Neural progenitor cell (in vitro differentiated cells): ENCODE results near the gene REG1A. TPM values are rescaled to one million over a fixed set of nuclear protein-coding genes. Genes with fewer than 3 reads are reported as not detected.

Experiments used
- DNase-seq: peaks from one replicate; pipeline ENCODE4 v3.0.0-alpha.2; 2016; ENCODE audit warnings: low spot score
- H2AFZ ChIP-seq: fragments of 200-600 bp; sonication (generic); replicated peaks from 2 replicates; pipeline ENCODE4 v1.6.1; 2016; ENCODE audit warnings: antibody characterized with exemption
- H3F3A ChIP-seq: fragments of 200-600 bp; sonication (generic); 2 replicates; pipeline ENCODE4 v1.6.1; 2016; ENCODE audit warnings: antibody characterized with exemption, low read depth
- H3K27ac ChIP-seq: fragments of 200-600 bp; sonication (generic); 2 replicates; pipeline ENCODE4 v1.5.1; 2016; ENCODE audit warnings: mild to moderate bottlenecking
- H3K27me3 ChIP-seq: fragments of 200-600 bp; sonication (generic); 2 replicates; pipeline ENCODE4 v1.6.1; 2016; ENCODE audit warnings: mild to moderate bottlenecking, moderate library complexity
- H3K36me3 ChIP-seq: fragments of 200-600 bp; sonication (generic); 2 replicates; pipeline ENCODE4 v1.5.1; 2016
- H3K4me1 ChIP-seq: fragments of 200-600 bp; sonication (generic); 2 replicates; pipeline ENCODE4 v1.6.1; 2016; ENCODE audit warnings: mixed run types
- H3K4me2 ChIP-seq: fragments of 200-600 bp; sonication (generic); 2 replicates; pipeline ENCODE4 v1.6.1; 2016
- H3K4me3 ChIP-seq: fragments of 200-600 bp; sonication (generic); 2 replicates; pipeline ENCODE4 v1.5.1; 2016
- H3K79me2 ChIP-seq: fragments of 200-600 bp; sonication (generic); 2 replicates; pipeline ENCODE4 v1.6.1; 2016; ENCODE audit warnings: low read depth
- H3K9ac ChIP-seq: fragments of 200-600 bp; sonication (generic); 2 replicates; pipeline ENCODE4 v1.6.1; 2016
- H3K9me3 ChIP-seq: fragments of 200-600 bp; sonication (generic); 2 replicates; pipeline ENCODE4 v1.5.1; 2016; ENCODE audit warnings: low read depth
- H4K20me1 ChIP-seq: fragments of 200-600 bp; sonication (generic); 2 replicates; pipeline ENCODE4 v1.6.1; 2016; ENCODE audit warnings: low read depth
- H3K27ac Mint-ChIP-seq: 3 replicates; pipeline ENCODE4 v1.8.0; 2021; ENCODE audit warnings: mixed read lengths
- H3K27me3 Mint-ChIP-seq: 2 replicates; pipeline ENCODE4 v1.8.0; 2022; ENCODE audit warnings: low read depth, mild to moderate bottlenecking, inconsistent platforms, moderate library complexity, mixed read lengths; ENCODE audit not compliant: insufficient read depth
- H3K36me3 Mint-ChIP-seq: 3 replicates; pipeline ENCODE4 v1.8.0; 2021; ENCODE audit warnings: mixed read lengths
- H3K4me1 Mint-ChIP-seq: 3 replicates; pipeline ENCODE4 v1.8.0; 2021; ENCODE audit warnings: mixed read lengths
- H3K4me3 Mint-ChIP-seq: 3 replicates; pipeline ENCODE4 v1.8.0; 2021; ENCODE audit warnings: mild to moderate bottlenecking, moderate library complexity, mixed read lengths
- H3K9me3 Mint-ChIP-seq: 3 replicates; pipeline ENCODE4 v1.8.0; 2020; ENCODE audit warnings: mixed read lengths
- CTCF ChIP-seq: fragments of 200-600 bp; sonication (generic); IDR thresholded peaks from 2 replicates; pipeline ENCODE4 v1.5.1; 2017; ENCODE audit warnings: antibody characterized with exemption, mild to moderate bottlenecking
- EZH2 ChIP-seq: fragments of 200-600 bp; sonication (generic); IDR thresholded peaks from 2 replicates; pipeline ENCODE4 v1.6.1; 2017; ENCODE audit warnings: antibody characterized with exemption, mild to moderate bottlenecking, moderate library complexity
- EZH2phosphoT487 ChIP-seq: fragments of 200-600 bp; sonication (generic); IDR thresholded peaks from 2 replicates; pipeline ENCODE4 v1.6.1; 2017; ENCODE audit warnings: antibody characterized with exemption
- total RNA-seq: library from RNA; depleted of rRNA; stranded (reverse); fragments of >200 nt; gene quantifications from 2 replicates; pipeline ENCODE4 v1.2.3, GENCODE V29; 2015; ENCODE audit warnings: low replicate concordance

The REG1A gene
- total RNA-seq = 0.28 and 2.3 TPM in 2 replicates

- Histone ChIP-seq H4K20me1 (no peaks in the 10 kb centered on the region), H3K4me1 (no peaks in the 10 kb centered on the region), H2AFZ (peak within 1 kb of the TSS; percentile 10), H3F3A (no peaks in the 10 kb centered on the region), H3K36me3 (no peaks in the 10 kb centered on the region), H3K4me2 (no peak within 1 kb of the TSS), H3K9ac (no peak within 1 kb of the TSS), H3K79me2 (no peaks in the 10 kb centered on the region), H3K27me3 (no peaks in the 10 kb centered on the region), H3K27ac (no peak within 1 kb of the TSS), H3K9me3 (no peaks in the 10 kb centered on the region), H3K4me3 (no peak within 1 kb of the TSS)
- H3K36me3 Mint-ChIP-seq = no peaks in the 10 kb centered on the region
- no peaks in the 10 kb centered on the region for H3K27me3 Mint-ChIP-seq
- no peak within 1 kb of the TSS for H3K4me3 Mint-ChIP-seq
- no peak within 1 kb of the TSS for H3K27ac Mint-ChIP-seq
- DNase-seq = no peak
- peaks cover 2% of the 10 kb centered on the region for H3K9me3 Mint-ChIP-seq
- TF ChIP-seq EZH2phosphoT487 (no peak), EZH2 (no peak), CTCF (no peak)
- no peaks in the 10 kb centered on the region for H3K4me1 Mint-ChIP-seq
Observed at GRCh38 chr2:79120194-79120713, at the start of gene REG1A. REG1A (plus strand) TSS chr2:79120488; CDS start chr2:79120862, 374 bp downstream.

- no peaks in the 10 kb centered on the region for H4K20me1 ChIP-seq
- H3F3A ChIP-seq = no peaks in the 10 kb centered on the region
- no peaks in the 10 kb centered on the region for H3K27me3 Mint-ChIP-seq
- H3K27me3 ChIP-seq = no peaks in the 10 kb centered on the region
- DNase-seq = no peak
- H3K9me3 ChIP-seq = no peaks in the 10 kb centered on the region
- no peak overlapping the region for H3K27ac ChIP-seq
- H3K4me2 ChIP-seq = no peak overlapping the region
- no peak overlapping the region for H3K4me3 ChIP-seq
- H2AFZ ChIP-seq = no peak overlapping the region
- H3K9me3 Mint-ChIP-seq = no peaks in the 10 kb centered on the region
- no peak overlapping the region for H3K9ac ChIP-seq
- no peaks in the 10 kb centered on the region for H3K79me2 ChIP-seq
- H3K36me3 Mint-ChIP-seq = no peaks in the 10 kb centered on the region
- TF ChIP-seq CTCF (no peak), EZH2 (no peak), EZH2phosphoT487 (no peak)
- H3K4me1 Mint-ChIP-seq = no peaks in the 10 kb centered on the region
- no peak overlapping the region for H3K27ac Mint-ChIP-seq
- no peaks in the 10 kb centered on the region for H3K4me1 ChIP-seq
- no peak overlapping the region for H3K4me3 Mint-ChIP-seq
- no peaks in the 10 kb centered on the region for H3K36me3 ChIP-seq
Observed at GRCh38 chr2:79071078-79071477, 49.2 kb upstream of the REG1A start.

- no peak for DNase-seq
- Histone ChIP-seq H3K4me1 (no peaks in the 10 kb centered on the region), H4K20me1 (no peaks in the 10 kb centered on the region), H3K79me2 (no peaks in the 10 kb centered on the region), H3K4me3 (no peak overlapping the region), H3K9ac (no peak overlapping the region), H3K27ac (no peak overlapping the region), H3K4me2 (no peak overlapping the region), H3K36me3 (no peaks in the 10 kb centered on the region), H3K27me3 (no peaks in the 10 kb centered on the region), H3F3A (no peaks in the 10 kb centered on the region), H3K9me3 (no peaks in the 10 kb centered on the region), H2AFZ (peak overlapping the region; percentile 5)
- Mint-ChIP-seq H3K4me1 (peaks cover 2% of the 10 kb centered on the region), H3K4me3 (no peak overlapping the region), H3K9me3 (peaks cover 4% of the 10 kb centered on the region), H3K27ac (no peak overlapping the region), H3K36me3 (no peaks in the 10 kb centered on the region), H3K27me3 (no peaks in the 10 kb centered on the region)
- no peak for TF ChIP-seq CTCF
- TF ChIP-seq EZH2phosphoT487 = no peak
- TF ChIP-seq EZH2 = no peak
Observed at GRCh38 chr2:79082987-79083386, 37.3 kb upstream of the REG1A start.
